Right ventricle myocardium superior (tissue), 1 donor: ENCODE results near the gene CFAP47. TPM values are rescaled to one million over a fixed set of nuclear protein-coding genes. Genes with fewer than 3 reads are reported as not detected.
"Not testable (repeated sequence)": the region's sequence is repeated elsewhere in the genome, so short reads cannot be mapped to it uniquely, and the experiment has no call there.

Experiments
- ATAC-seq: fragments of 200-7000 bp; cut with Tn5 transposase; one replicate; pipeline ENCODE4 v1.9.1; 2020; ENCODE audit warnings: mild to moderate bottlenecking; ENCODE audit not compliant: poor library complexity
- DNase-seq: peaks from one replicate; pipeline ENCODE4 v3.0.0-alpha.2; 2020
- intact Hi-C: fragments of 100-400 bp; cut with DNase I; formaldehyde crosslinking; loops from one replicate; pipeline ENCODE4 v1.11.2; 2022
- total RNA-seq: library from RNA; stranded (reverse); fragmentation: NEBNext Ultra II Directional; extraction: Animal tissue kit (Norgen Biotek cat#: 25700); gene quantifications from one replicate; pipeline ENCODE4 v1.2.1, GENCODE V29; 2021
- donor health status: DM: no; HTN: yes; CAD: no; lungs with severe emphysema.

CFAP47 gene
- total RNA-seq, 1 donor from 2014 or later = not detected

DNA sequence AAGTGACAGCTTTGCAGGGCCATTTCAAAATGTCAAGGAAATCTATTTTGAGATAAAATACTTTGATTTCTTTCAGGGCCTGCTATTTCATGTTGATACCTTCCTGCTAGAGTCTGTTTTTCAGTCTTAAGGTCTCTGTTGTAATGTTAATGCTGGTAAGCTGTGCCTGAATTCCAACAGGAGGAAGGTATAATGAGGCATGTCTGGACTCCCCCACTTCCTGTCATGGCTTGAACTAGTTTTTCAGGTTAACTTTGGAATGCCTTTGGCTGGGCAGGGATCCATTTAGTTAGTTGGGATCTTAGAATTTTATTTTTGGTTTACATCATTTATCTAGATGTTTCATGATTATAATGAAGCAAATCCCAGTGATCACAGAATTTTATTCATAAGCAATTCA, 279.0 kb downstream of the CFAP47 start:
- intact Hi-C loops = no loop called here
- DNase-seq = no peak
- ATAC-seq = no peak

GRCh38 chrX:36199928-36200327, 280.4 kb downstream of the CFAP47 start:
- intact Hi-C loops = no loop called here
- no peak for ATAC-seq
- no peak for DNase-seq

DNA sequence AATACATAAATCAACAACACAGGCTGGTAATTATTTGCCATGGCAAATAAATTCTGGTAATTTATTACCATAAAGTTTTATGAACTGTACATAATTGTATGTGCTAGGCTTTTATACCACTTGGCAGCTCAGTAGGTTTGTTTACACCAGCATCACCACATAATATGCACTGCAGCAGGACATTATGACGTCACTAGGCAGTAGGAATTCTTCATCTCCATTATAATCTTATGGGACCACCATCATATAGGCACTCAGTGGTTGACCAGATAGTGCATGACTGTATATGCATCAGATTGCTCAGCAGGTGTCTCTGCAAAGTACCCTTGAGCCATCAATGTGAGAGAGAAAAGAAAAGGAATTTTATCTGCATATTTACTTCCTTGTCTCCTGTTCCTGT, 295.4 kb downstream of the CFAP47 start:
- intact Hi-C loops = no loop called here
- no peak for ATAC-seq
- no peak for DNase-seq

GRCh38 chrX:36218801-36219200, 299.3 kb downstream of the CFAP47 start:
- no peak for DNase-seq
- intact Hi-C loops = no loop called here
- ATAC-seq = no peak

- DNase-seq, ATAC-seq, intact Hi-C loops: not testable (repeated sequence)
Observed at GRCh38 chrX:36234840-36235528, 315.4 kb downstream of the CFAP47 start.

DNA sequence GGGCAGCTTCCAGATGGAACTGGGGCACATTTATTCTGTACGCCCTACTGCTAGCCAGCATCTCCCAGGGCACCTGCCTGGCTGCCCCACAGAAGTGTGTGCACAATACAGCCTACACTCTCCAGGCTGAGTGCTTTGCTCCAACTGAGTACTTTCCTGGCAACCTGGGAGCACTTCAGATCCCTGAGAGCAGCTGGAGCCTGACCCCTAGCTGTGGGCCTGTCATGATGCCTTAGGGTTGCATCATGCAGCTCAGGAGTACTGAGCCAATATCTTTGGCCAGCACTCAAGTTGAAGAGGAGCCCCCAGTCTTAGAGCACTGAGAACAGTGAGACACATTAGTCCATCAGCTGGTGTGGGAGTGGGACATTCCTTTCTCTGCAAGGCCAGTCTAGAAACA, 321.9 kb downstream of the CFAP47 start:
- DNase-seq (no peak), ATAC-seq (no peak)
- intact Hi-C loops = no loop called here

DNA sequence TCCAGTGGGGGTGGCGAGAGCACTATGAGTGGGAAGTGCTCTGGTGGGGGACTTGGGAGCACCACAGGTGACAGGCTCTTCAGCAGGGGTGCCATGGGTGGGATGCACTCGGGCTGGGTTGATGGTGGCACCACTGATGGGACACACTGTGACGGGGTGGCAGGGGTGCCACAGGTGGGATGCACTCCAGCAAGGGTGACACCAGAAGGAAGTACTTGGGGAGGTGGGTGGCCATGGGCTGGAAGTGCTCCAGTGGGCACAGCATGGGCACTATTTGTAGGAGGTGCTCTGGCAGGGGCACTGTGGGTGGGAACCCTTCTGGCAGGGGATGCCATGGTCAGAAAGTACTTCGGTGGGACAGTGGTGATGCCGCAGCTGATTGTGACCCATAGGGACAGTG, 346.6 kb downstream of the CFAP47 start:
- DNase-seq = no peak
- intact Hi-C loops = no loop called here
- ATAC-seq = no peak

DNA sequence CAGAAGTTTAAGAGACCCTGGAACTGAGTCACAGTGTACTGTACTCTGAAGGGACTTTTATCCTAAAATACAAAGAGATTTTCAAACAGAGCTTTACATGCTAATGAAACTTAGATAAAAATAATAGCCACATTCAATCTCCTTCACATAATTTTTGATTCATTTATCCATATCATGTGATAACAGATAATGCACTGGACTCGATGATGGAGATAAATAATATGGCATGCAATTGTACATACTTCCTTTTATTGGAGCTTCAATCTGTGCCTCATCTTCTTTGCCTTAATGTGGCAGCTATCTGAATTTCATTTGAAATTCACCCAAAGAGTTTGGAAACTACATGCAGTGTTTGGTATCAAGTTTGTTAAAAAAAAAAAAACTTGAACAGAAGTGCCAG, 390.6 kb downstream of the CFAP47 start:
- no peak for DNase-seq
- no peak for ATAC-seq
- intact Hi-C loops = no loop called here

- DNase-seq = no peak
- no peak for ATAC-seq
- intact Hi-C loops = no loop called here
Observed at GRCh38 chrX:36314303-36314702, 394.8 kb downstream of the CFAP47 start.

DNA sequence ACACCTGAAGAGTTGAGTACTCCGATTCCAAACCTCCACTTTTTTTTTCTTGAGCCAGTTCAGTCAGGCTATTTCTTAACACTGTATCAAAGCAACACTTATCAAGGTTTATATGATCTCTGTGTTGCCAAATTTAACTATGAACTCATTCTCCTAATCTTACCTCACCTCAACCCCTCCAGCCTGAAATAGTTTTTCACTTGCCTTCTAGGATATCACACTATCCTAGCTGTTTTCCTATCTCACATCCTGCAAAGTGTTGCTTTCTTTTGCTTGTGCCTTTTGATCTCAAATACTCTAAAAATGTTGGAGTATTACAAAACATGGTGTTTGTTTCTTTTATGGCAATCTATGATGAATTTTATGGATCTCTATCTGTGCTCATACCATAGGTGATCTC, 415.0 kb downstream of the CFAP47 start:
- DNase-seq = no peak
- intact Hi-C loops = no loop called here
- ATAC-seq = no peak

GRCh38 chrX:36336751-36337150, 417.2 kb downstream of the CFAP47 start:
- DNase-seq = no peak
- ATAC-seq = no peak
- intact Hi-C loops = no loop called here

DNA sequence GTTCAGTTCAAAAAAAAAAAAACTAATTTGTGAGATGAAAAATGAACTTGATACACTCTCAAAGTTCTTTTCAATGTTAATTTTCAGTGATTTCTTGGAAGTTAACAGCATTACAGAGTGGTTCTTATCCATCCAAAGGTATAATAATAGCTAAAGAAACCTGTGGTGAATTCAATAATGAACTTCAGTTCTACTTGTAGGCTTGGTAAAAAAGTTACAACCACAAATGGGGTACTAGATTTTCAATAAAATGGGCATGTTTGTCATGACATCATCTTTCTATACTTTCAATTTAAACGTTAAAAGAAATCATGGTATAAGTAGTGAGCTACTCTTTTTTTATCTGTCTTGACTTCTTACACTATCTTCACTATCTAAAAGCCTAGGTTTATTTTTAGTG, 424.8 kb downstream of the CFAP47 start:
- intact Hi-C loops = no loop called here
- DNase-seq (no peak), ATAC-seq (no peak)

DNA sequence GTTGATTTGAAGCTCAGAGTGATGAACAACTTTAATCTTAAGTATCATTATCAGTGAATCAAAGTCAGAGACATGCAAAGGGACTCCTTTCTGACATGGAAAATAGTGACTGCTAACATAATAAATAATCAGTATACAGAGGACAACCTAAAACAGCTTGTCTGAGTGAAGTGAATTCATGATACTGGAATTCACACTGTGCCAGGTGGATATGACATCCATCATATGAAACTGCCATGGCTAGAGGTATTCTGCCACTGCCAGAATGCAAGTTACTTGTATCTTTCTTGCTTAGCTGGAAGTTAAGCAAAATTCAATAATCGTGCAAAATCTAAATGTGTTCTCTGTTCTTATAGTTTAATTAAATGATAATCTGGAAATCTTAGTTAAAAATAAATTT, 429.0 kb downstream of the CFAP47 start:
- no peak for ATAC-seq
- intact Hi-C loops = no loop called here
- no peak for DNase-seq

DNA sequence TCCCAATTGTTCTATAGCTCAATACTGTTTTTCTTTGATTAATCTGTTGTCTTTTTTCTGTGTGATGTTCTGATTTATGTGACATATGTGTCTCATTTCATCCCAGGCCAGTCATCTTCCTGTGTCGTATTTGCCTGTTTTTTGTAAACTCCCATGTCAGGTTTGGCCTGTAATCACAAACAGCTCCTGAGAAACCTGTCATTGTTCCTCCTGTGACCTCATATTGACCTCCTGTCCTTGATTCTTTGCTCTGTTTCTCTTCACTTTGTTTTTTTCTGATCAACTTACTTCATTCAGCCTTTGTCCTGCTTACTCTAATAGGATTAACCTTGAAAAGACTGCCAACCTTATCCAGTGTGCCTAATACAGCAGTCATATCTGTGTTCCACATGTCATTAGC, 438.3 kb downstream of the CFAP47 start:
- intact Hi-C loops = no loop called here
- ATAC-seq (no peak), DNase-seq (no peak)

GRCh38 chrX:36364262-36364661, 444.7 kb downstream of the CFAP47 start:
- ATAC-seq (no peak), DNase-seq (no peak)
- intact Hi-C loops = no loop called here

- no peak for ATAC-seq
- intact Hi-C loops = no loop called here
Observed at GRCh38 chrX:36383495-36383894, 464.0 kb downstream of the CFAP47 start.

GRCh38 chrX:36388901-36389300, 469.4 kb downstream of the CFAP47 start:
- ATAC-seq = no peak
- no peak for DNase-seq
- intact Hi-C loops = no loop called here

More at GRCh38 chrX:36383495-36383894, 464.0 kb downstream of the CFAP47 start:
- no peak for DNase-seq

DNA sequence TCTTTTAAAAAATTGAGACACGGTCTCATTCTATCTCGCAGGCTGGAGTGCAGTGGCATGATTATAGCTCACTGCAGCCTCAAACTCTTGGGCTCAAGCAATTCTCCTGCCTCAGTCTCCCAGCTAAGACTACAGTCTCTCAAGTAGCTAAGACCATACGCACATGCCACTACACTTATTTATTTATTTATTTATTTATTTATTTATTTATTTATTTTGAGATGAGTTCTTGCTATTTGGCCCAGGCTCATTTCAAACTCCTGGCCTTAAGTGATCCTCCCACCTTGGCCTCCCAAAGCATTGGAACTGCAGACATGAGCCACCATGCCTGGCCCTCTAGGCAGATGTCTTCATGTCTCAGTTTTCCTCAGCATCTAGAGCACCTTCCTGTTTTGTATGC, 482.2 kb downstream of the CFAP47 start:
- intact Hi-C loops = no loop called here
- DNase-seq (no peak), ATAC-seq (no peak)

DNA sequence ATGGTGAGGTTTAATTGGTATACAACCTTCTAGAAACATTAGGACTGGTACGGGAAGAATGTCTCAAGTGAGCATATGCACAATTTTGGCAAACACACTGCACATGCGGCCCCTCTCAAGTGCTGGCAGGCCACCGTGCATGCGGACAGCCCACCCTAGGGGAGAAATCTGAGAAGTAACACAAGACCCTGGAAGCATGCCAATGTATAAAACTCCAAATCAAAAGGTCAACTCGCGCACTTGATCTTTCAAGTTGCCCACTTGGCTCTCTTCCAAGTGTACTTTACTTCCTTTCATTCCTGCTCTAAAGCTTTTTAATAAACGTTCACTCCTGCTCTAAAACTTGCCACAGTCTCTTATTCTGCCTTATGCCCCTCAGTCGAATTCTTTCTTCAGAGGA, 488.3 kb downstream of the CFAP47 start:
- ATAC-seq = no peak
- intact Hi-C loops = no loop called here
- DNase-seq = no peak

DNA sequence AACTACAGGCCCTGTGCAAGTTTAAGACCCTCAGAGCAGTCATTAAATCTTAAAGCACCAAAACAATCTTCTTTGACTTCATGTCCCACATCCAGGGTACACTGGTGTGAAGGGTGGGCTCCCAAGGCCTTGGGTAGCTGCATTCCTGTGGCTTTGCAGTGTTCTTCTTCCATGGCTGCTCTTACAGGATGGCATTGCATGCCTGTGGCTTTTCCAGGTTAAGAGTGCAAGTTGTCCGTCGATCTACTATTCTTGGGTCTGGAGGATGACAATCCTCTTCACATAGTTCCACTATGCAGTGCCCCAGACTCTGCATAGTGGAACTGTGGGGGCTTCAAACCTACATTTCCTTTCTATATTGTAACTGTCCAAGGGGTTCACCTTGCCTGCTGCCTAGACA, 494.5 kb downstream of the CFAP47 start:
- intact Hi-C loops = no loop called here
- DNase-seq = no peak
- ATAC-seq = no peak

DNA sequence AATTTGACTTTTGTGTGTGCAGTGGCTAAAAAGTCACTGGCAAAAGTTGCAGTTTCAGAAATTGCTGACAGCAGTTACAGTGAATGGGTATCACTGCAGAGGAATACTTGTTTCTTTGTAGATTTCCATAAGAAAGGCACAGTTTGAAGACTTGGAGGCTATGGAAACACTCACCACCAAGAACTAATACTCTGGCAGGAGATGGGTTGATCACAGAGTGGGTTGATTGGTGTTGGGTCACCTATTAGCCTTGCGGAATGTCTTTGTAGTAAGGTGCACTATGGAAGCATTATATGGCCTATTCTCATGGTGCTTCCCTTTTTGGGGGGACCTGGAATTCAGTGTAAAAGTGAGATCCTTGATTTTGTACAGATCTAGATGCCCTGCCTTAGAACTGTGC, 502.8 kb downstream of the CFAP47 start:
- intact Hi-C loops = no loop called here
- no peak for DNase-seq
- ATAC-seq = no peak
